GM12875 (cell line): Measurements from ENCODE around the gene ARAF.

Source experiments
- H3K4me3 ChIP-seq: one replicate; pipeline ENCODE4 v1.5.1; 2011; ENCODE audit warnings: low read depth, low read length, control low read depth
- CTCF ChIP-seq: IDR thresholded peaks from 2 replicates; pipeline ENCODE4 v1.5.1; 2011; ENCODE audit warnings: low read depth, mild to moderate bottlenecking, control low read depth, inconsistent platforms, low read length, moderate library complexity, borderline replicate concordance; ENCODE audit not compliant: insufficient read depth

Gene ARAF

GRCh38 chrX:47523713-47524166 is 37.3 kb upstream of the ARAF start:
- TF ChIP-seq CTCF: no peak

GRCh38 chrX:47529548-47529947 is 31.5 kb upstream of the ARAF start:
- no peak overlapping the region for H3K4me3 ChIP-seq
- TF ChIP-seq CTCF: no peak

More at GRCh38 chrX:47523713-47524166, 37.3 kb upstream of the ARAF start:
- H3K4me3 ChIP-seq: peak overlapping the region; percentile 41

DNA sequence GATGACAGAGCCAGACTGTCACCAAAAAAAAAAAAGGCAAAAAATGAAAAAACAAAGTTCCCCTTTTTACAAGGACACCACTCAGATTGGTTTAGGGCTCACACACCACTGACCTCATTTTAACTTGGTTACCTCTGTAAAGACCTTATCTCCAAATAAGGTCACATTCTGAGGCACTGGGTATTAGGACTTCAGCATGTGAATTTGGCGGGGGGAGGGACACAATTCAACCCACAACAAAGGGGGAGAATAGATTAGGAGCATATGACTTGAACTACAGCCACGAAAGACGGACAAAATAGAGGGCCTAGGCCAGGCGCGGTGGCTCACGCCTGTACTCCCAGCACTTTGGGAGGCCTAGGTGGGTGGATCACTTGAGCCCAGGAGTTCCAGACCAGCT is 31.0 kb upstream of the ARAF start:
- no peak overlapping the region for H3K4me3 ChIP-seq
- TF ChIP-seq CTCF: no peak

DNA sequence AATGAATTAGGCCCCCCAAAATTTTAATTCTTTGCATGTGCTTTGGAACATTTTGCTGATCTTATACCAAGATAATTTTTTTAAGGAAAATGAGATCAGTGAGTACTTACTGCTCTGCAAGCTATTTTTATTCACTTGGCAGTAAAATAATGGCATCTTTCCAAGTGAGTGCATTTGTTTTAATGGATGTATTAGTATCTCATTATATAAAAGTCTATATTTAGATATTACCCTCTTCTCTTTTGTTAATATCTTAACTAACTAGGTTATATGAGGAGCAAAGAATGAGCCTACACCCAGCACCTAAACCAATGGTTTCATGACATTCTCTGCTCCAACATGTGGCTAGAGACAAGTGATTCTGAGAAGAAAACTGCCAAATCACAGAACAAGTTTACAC is 21.1 kb upstream of the ARAF start:
- TF ChIP-seq CTCF: no peak
- H3K4me3 ChIP-seq: no peak overlapping the region

DNA sequence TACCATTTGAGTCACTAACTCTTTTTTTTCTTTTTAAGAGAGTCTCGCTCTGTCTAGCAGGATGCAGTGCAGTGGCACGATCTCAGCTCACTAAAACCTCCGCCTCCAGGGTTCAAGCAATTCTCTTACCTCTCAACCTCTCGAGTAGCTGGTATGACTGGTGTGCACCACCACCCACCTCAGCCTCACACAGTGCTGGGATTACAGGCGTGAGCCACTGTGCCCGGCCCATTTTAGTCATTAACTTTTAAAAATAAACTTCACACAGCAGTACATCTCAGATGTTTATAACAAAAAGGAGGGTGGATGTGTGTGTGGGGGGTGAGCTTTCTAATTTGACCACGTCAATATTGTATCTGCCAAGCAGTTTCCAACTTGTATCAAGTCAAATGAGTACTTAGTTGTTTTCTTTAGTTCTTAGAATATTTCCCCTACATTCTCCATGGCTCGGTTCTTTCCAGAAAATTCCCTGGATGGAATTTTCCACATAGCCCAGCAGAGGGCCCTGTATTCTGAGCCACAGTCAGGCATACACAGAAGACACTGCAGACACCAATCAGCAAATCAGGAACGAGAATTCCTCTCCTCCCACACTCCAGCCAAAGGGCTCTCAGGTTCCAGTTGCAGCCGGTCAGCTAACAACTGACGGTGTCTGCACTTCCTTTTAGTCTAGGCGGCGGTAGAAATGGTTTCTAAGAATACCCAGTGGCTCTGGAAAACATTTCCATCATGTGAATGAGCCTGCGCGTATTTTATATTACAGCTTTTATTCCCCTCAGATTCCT is 20.1 kb upstream of the ARAF start:
- no peak overlapping the region for H3K4me3 ChIP-seq
- TF ChIP-seq CTCF: 0 out of 2 replicates have a peak, but pooled peaks have one; percentile 11

DNA sequence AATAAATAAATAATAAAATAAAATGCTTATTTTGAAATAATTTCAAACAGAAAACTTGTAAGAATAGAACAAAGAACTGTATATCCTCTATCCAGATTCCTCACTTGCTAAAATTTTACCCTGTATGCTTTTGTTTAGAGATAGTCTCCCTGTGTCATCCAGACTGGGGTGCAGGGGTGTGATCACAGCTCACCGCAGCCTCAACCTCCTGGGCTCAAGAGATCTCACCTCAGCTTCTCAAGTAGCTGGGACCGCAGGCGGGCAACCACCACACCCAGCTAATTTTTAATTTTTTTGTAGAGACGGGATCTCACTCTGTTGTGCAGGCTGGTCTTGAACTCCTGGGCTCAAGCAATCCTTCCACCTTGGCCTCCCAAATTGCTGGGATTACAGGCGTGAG is 17.5 kb upstream of the ARAF start:
- no peak for TF ChIP-seq CTCF
- H3K4me3 ChIP-seq: no peak overlapping the region

DNA sequence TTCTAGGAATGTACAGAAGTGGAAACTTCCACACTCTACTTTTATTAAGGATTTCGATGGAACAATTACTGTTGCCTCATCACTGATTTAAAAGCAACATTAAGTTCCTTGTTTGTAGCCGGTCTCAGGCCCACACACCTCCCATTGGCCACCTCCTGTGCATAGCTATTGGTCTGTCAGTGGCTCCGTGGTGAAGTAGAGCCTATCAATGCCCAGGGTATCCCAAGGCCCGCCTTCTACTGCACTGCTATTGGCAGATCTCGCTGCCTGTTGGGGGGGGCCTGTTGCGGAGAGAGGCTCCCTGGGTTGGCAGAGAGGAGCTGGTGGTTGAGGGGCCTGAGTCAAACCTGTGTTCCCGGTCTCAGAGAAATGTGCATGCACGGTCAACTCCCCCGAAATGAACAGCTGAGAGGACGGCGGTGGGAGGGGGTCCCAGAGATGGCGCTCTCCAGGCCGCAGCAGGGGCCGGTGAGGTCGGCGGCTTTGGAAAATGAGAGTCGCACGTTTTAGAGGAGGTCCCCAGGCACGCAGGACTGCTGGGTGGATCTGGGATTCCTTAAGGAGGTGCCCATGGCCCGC is 4.9 kb upstream of the ARAF start:
- no peak for TF ChIP-seq CTCF
- H3K4me3 ChIP-seq: peak overlapping the region; percentile 44
